Thyroid gland (tissue), 4 donors: ENCODE measurements around the gene NRARP. TPM values are rescaled to one million over a fixed set of nuclear protein-coding genes. Genes with fewer than 3 reads are reported as not detected.
A peak's percentile ranks its signal among the peaks of the same experiment; 100 is the strongest.

Experiments
- DNase-seq, 2 donors: peaks; one replicate each; pipeline ENCODE4 v3.0.0-alpha.2; 2019
- H3K27ac ChIP-seq, 3 donors: fragments of 200-600 bp; sonication (generic); 1 replicate in 2 of 3; 2 replicates in 1 of 3; pipeline ENCODE4 v1.5.1; 2016 to 2019; ENCODE audit warnings: mild to moderate bottlenecking in 1 of 3, moderate library complexity in 1 of 3
- H3K27me3 ChIP-seq: fragments of 200-600 bp; sonication (generic); one replicate; pipeline ENCODE4 v1.5.1; 2019
- H3K36me3 ChIP-seq, 2 donors: fragments of 200-600 bp; sonication (generic); one replicate each; pipeline ENCODE4 v1.5.1; 2016 to 2019
- H3K4me1 ChIP-seq, 2 donors: fragments of 200-600 bp; sonication (generic); one replicate each; pipeline ENCODE4 v1.5.1; 2017 to 2019
- H3K4me3 ChIP-seq, 3 donors: fragments of 200-600 bp; sonication (generic); replicated peaks in 1 of 3; 1 replicate in 2 of 3; 2 replicates in 1 of 3; pipeline ENCODE4 v1.5.1; 2016; ENCODE audit warnings: mild to moderate bottlenecking in 1 of 3
- H3K9me3 ChIP-seq: fragments of 200-600 bp; sonication (generic); one replicate; pipeline ENCODE4 v1.5.1; 2017
- CTCF ChIP-seq, 6 experiments: fragments of 200-600 bp in 3 of 6; fragments of 450-650 bp in 3 of 6; sonication (generic) in 3 of 6; IDR thresholded peaks; one replicate each; pipeline ENCODE4 v1.5.1; 2016 to 2019; ENCODE audit warnings: antibody characterized with exemption in 6 of 6, mild to moderate bottlenecking in 2 of 6, inconsistent platforms in 1 of 6, moderate library complexity in 1 of 6
- POLR2A ChIP-seq, 2 donors: fragments of 450-650 bp; IDR thresholded peaks; one replicate each; pipeline ENCODE4 v1.6.1; 2017; ENCODE audit warnings: antibody characterized with exemption in 2 of 2, mild to moderate bottlenecking in 2 of 2, moderate library complexity in 1 of 2
- WGBS, 2 donors: methylation state at CpG; one replicate each; pipeline ENCODE4 v1.1.5; 2017; 5-methylcytosine and 5-hydroxymethylcytosine counted together
- intact Hi-C: fragments of 100-400 bp; cut with DNase I; formaldehyde crosslinking; loops from one replicate; pipeline ENCODE4 v1.15.1; 2023
- total RNA-seq, 4 donors: library from RNA; depleted of rRNA; stranded (reverse); fragments of >200 nt; gene quantifications; one replicate each; pipeline ENCODE4 v1.2.3, GENCODE V29; 2016

NRARP gene
- total RNA-seq, 4 donors from 2014 or later: 1.8 to 10.2 (median 6.8) TPM

DNA sequence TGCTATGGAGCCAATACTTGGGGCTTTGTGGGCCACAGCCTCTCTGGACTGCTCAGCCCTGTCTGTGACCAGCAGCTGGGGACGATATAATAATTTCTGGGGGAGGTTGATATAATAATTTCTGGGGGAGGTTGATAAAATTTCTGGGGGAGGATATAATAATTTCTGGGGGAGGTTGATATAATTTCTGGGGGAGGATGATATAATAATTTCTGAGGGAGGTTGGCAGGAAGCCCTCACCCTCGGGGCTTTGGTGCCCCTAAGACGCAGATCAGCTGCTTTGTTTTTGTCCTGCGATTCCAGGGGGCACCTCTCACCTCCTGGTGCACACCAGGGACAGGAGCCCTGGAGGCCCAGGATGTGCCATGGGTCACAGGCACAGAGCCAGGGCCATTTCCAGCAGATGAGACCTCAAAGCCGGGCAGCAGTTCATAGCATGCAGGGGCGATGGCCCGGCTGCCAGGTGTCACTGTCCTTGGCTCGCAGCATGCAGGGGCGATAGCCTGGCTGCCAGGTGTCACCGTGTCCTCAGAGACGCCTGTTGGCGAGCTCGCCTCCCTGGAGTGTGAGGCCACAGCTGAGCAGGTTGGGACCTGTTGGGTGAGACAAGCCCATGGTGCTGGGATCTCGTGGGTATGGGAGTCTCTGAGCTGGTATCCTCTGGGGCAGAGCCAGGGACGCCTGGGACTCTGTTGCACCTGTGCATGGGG lies 28.3 kb downstream of the NRARP start:
- intact Hi-C loops: no loop called here
- H3K9me3 ChIP-seq: no peaks in the 10 kb centered on the region
- TF ChIP-seq CTCF (IDR thresholded peaks at IDR 0.05) (no peak), POLR2A (IDR thresholded peaks at IDR 0.05) (no peak)
- H3K4me1 ChIP-seq: peaks cover 32 to 42% of the 10 kb centered on the region in 2 donors
- peaks cover 11 to 19% of the 10 kb centered on the region in 2 donors for H3K36me3 ChIP-seq
- DNase-seq: peak in 1 of 2 donors; percentile 15
- H3K4me3 ChIP-seq: no peak overlapping the region
- H3K27me3 ChIP-seq: no peaks in the 10 kb centered on the region
- 74 to 77% methylated on average over 6 to 12 of the region's 15 CpGs for WGBS, 2 donors
- H3K27ac ChIP-seq: peak overlapping the region in 2 of 3 donors; percentile 41 to 46

DNA sequence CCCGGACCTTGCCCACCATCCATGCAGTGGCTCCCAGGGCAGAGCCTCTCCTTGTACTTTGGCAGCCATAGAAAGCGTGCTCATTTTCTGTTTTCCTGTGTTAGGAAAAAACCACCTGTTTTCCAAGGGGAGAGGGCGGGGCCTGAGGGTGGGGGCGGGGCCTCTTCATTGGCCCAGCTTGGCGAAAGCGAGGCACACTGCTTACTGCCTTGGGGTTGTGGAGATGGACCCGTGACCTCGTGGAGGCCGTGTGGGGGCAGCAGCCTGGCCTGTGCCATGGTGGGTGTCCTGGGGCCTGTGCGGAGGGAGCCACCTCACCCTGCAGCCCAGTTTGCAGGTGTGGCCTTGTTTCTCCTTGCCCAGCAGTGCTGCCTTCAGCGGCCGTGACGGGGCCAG lies 29.0 kb downstream of the NRARP start:
- 92 to 95% methylated on average over 9 to 13 of the region's 13 CpGs for WGBS, 2 donors
- DNase-seq: no peak
- Histone ChIP-seq H3K36me3 (peaks cover 11 to 19% of the 10 kb centered on the region in 2 donors), H3K4me3 (no peak overlapping the region), H3K4me1 (peaks cover 29 to 40% of the 10 kb centered on the region in 2 donors), H3K27ac (no peak overlapping the region), H3K27me3 (no peaks in the 10 kb centered on the region), H3K9me3 (no peaks in the 10 kb centered on the region)
- TF ChIP-seq POLR2A (IDR thresholded peaks at IDR 0.05) (no peak), CTCF (IDR thresholded peaks at IDR 0.05) (no peak)
- intact Hi-C loops: no loop called here

- intact Hi-C loops: no loop called here
- Histone ChIP-seq H3K27me3 (no peaks in the 10 kb centered on the region), H3K27ac (no peak overlapping the region), H3K4me3 (no peak overlapping the region), H3K4me1 (peaks cover 22 to 34% of the 10 kb centered on the region in 2 donors), H3K9me3 (no peaks in the 10 kb centered on the region), H3K36me3 (peaks cover 11 to 19% of the 10 kb centered on the region in 2 donors)
- no peak for TF ChIP-seq POLR2A (IDR thresholded peaks at IDR 0.05)
- TF ChIP-seq CTCF (IDR thresholded peaks at IDR 0.05): no peak
- WGBS, 2 donors: 89 to 92% methylated on average over 3 to 27 of the region's 39 CpGs
- no peak for DNase-seq
Measured at GRCh38 chr9:137272241-137273094, 29.6 kb downstream of the NRARP start.

DNA sequence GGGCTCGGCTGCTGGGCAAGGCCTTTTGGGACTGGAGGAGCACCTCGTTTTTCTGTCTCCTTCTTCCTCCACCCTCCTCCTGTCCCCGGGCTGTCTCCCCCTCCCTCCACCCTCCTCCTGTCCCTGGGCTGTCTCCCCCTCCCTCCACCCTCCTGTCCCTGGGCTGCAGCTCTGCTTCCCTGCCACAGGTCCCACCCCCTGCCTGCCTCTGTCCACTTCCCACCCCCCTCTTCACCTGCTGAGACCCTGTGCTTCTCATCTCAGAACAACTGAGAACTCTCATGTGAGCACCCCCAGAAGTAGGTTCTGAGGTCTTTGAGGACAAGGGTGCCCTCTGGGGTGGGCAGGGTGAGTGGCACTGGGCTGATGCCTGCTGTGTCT lies 30.4 kb downstream of the NRARP start:
- DNase-seq: no peak
- H3K27me3 ChIP-seq: no peaks in the 10 kb centered on the region
- intact Hi-C loops: no loop called here
- 45 to 48% methylated on average over 3 of the region's 3 CpGs for WGBS, 2 donors
- peaks cover 17 to 23% of the 10 kb centered on the region in 2 donors for H3K36me3 ChIP-seq
- no peak for TF ChIP-seq CTCF (IDR thresholded peaks at IDR 0.05)
- peaks cover 14 to 26% of the 10 kb centered on the region in 2 donors for H3K4me1 ChIP-seq
- H3K9me3 ChIP-seq: no peaks in the 10 kb centered on the region
- H3K27ac ChIP-seq: no peak overlapping the region
- no peak overlapping the region for H3K4me3 ChIP-seq
